Measurements from ENCODE around the gene CRY1.
A peak's percentile ranks its signal among the peaks of the same experiment; 100 is the strongest.

Gene CRY1

DNA sequence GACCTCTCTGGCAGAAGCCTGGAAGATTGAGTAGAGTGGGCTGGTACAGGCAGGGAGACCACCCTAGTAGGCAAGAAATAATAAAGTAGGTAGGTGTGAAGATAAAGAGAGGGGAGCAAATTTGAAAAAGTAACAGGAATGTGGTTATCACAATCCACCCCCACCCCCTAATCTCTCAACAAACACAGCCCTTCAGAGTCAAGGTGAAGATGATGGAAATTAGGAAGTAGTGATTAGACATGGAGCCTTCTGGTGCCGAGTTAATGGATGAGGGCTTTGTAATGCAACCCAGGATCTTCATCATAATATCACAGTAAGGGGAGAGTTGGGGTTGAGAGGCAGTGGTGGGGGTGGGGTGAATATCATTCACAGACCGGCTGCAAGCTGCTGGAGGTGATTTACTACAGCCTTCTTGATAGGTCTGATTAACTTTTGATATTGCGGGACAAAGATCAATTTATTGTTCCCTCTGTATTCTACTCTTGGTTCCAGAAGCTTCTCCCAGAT is 29.2 kb upstream of the CRY1 start:
- no peak for DNase-seq (ENCODE audit: low spot score)
- no peak overlapping the region for H3K27ac ChIP-seq
- TF ChIP-seq, protein P1, sequence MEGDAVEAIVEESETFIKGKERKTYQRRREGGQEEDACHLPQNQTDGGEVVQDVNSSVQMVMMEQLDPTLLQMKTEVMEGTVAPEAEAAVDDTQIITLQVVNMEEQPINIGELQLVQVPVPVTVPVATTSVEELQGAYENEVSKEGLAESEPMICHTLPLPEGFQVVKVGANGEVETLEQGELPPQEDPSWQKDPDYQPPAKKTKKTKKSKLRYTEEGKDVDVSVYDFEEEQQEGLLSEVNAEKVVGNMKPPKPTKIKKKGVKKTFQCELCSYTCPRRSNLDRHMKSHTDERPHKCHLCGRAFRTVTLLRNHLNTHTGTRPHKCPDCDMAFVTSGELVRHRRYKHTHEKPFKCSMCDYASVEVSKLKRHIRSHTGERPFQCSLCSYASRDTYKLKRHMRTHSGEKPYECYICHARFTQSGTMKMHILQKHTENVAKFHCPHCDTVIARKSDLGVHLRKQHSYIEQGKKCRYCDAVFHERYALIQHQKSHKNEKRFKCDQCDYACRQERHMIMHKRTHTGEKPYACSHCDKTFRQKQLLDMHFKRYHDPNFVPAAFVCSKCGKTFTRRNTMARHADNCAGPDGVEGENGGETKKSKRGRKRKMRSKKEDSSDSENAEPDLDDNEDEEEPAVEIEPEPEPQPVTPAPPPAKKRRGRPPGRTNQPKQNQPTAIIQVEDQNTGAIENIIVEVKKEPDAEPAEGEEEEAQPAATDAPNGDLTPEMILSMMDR (IDR thresholded peaks at IDR 0.05), result no peak

DNA sequence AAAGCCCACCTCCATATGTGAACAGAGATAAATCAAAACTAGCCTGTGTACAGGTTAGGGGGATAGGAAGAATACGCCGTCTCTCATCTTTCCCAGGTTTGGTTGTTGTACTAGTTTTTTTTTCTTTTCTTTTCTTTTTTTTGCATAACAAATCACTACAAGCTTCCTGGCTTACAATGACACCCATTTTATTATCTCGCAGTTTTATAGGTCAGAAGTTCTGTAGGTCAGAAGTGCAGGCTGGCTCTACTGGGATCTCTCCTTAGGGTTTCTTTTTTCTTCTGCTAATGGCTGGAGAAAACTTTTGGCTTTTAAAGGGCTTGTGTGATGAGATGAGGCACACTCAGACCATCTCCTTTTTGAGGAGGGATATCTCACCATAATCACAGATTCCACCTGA is 25.7 kb upstream of the CRY1 start:
- Histone ChIP-seq H3K4me3 (no peak overlapping the region), H3K27ac (no peak overlapping the region)
- TF ChIP-seq, protein P1 (IDR thresholded peaks at IDR 0.05), result no peak
- no peak for DNase-seq (ENCODE audit: low spot score)

More for the DNA sequence above, 29.2 kb upstream of the CRY1 start:
- no peak overlapping the region for H3K4me3 ChIP-seq

DNA sequence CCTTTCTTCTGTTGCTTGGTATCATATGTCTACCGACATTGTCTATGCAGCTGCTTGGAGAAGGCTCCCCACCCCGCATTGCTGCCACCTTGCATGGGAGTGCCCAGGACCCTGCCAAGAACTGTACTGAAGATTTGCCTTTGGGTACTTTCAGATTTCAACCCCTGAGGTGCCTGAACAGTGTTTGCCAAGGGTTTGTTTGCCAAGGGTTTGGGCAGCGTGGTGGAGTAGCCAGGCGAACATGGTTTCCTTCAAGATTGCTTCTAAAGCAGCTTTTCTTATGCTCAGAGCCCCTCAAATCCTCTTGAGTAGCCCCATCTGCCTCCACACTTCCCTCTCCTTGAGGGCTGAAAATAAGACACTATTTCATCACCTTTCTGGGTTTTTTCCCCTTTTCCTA is 25.3 kb upstream of the CRY1 start:
- Histone ChIP-seq H3K27ac (no peak overlapping the region), H3K4me3 (no peak overlapping the region)
- TF ChIP-seq, protein P1 (IDR thresholded peaks at IDR 0.05), result no peak
- no peak for DNase-seq (ENCODE audit: low spot score)

DNA sequence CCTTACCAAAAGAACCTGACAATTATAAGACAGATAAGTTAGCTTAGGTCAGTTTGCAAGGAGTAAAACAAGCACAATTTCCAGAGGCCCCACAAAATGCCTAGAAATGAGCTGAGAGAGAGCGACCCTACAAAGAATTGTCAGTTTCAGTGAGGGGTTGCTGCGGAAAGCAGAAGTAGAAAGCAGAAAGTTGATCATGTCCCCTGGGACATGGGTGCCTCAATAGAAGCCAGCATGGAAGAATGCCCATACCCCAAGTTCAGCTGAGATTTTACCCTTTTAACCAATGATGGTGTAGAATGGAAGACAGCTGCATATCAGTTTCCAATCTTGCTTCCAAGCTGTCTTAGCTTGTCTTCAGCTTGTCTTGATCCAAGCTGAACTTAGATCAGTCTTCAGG is 21.8 kb upstream of the CRY1 start:
- TF ChIP-seq, protein P1 (IDR thresholded peaks at IDR 0.05), result no peak
- DNase-seq (ENCODE audit: low spot score), result no peak
- no peak overlapping the region for H3K27ac ChIP-seq
- no peak overlapping the region for H3K4me3 ChIP-seq

DNA sequence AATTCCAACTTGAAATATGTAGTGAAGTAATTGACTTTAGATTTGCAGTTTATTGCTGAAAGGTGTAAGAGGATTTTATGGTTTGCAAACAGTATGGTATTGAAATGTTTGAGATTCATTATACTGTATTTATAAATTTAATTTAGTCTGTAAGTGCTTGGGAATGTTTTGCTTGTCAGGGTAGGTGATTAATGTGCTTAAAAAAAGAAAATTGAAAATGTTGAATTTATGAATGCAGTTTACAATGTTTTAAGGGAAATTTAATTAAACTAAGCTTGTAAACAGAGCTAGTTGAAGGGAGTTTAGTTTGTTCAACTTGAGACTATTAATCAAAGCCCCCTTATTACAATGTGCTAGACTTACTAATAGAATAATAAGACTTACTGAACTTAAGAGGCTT is 18.0 kb upstream of the CRY1 start:
- DNase-seq (ENCODE audit: low spot score), result no peak
- Histone ChIP-seq H3K27ac (no peak overlapping the region), H3K4me3 (no peak overlapping the region)
- TF ChIP-seq, protein P1 (IDR thresholded peaks at IDR 0.05), result no peak

DNA sequence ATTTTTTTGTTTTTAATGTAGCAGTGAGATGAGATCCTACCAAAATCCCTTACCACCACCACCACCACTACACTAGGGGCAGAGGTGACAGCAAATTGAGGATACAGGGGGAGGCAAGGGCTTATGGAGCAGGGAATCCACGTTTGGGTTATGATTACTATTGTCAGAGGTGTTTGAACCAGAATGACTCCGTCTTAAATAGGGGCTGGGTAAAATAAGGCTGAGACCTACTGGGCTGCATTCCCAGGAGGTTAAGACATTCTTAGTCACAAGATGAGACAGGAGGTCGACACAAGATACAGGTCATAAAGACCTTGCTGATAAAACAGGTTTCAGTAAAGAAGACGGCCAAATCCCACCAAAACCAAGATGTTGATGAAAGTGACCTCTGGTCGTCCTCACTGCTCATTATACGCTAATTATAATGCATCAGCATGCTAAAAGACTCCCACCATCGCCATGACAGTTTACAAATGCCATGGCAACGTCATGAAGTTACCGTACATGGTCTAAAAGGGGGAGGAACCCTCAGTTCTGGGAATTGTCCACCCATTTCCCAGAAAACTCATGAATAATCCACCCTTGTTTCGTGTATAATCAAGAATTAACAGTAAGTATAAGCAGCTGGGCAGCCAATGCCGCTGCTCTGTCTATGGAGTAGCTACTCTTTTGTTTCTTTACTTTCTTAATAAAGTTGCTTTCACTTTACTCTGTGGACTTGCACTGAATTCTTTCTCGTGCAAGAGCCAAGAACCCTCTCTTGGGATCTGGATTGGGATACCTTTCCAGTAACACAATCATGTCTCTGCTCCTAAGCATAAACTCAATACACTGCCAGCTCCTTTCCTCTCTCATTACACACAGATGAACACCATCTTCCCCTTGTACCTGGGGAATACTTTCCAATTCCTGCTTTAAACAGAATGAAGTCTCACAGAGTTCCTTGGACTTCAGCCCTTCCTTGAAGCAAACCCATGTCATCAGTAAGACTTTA is 16.7 kb upstream of the CRY1 start:
- DNase-seq (ENCODE audit: low spot score), result no peak
- peak overlapping the region; percentile 14 for H3K4me3 ChIP-seq
- TF ChIP-seq, protein P1 (IDR thresholded peaks at IDR 0.05), result no peak
- H3K27ac ChIP-seq, result no peak overlapping the region
